ENCODE results near the gene LSM2.

LSM2 gene

DNA sequence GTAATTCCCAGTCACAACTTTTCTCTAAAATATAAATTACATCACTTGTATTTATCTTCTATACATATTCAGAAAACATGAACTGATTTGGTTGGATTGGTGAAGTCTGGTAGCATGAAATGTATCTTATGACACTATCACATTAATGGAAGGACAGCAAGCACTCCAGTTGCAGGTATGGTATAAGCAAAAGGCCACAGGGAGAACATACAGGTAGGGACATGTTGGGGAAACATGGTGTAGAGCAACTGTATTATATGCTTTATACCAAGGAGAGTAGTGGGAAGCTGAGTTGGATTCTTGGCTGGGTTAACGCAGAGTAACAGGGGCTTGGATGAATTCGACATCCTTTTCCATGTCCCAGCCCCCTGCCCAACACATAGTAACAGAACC is 9.8 kb downstream of the LSM2 start:
- TF ChIP-seq, protein P1, sequence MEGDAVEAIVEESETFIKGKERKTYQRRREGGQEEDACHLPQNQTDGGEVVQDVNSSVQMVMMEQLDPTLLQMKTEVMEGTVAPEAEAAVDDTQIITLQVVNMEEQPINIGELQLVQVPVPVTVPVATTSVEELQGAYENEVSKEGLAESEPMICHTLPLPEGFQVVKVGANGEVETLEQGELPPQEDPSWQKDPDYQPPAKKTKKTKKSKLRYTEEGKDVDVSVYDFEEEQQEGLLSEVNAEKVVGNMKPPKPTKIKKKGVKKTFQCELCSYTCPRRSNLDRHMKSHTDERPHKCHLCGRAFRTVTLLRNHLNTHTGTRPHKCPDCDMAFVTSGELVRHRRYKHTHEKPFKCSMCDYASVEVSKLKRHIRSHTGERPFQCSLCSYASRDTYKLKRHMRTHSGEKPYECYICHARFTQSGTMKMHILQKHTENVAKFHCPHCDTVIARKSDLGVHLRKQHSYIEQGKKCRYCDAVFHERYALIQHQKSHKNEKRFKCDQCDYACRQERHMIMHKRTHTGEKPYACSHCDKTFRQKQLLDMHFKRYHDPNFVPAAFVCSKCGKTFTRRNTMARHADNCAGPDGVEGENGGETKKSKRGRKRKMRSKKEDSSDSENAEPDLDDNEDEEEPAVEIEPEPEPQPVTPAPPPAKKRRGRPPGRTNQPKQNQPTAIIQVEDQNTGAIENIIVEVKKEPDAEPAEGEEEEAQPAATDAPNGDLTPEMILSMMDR (IDR thresholded peaks at IDR 0.05), result no peak

DNA sequence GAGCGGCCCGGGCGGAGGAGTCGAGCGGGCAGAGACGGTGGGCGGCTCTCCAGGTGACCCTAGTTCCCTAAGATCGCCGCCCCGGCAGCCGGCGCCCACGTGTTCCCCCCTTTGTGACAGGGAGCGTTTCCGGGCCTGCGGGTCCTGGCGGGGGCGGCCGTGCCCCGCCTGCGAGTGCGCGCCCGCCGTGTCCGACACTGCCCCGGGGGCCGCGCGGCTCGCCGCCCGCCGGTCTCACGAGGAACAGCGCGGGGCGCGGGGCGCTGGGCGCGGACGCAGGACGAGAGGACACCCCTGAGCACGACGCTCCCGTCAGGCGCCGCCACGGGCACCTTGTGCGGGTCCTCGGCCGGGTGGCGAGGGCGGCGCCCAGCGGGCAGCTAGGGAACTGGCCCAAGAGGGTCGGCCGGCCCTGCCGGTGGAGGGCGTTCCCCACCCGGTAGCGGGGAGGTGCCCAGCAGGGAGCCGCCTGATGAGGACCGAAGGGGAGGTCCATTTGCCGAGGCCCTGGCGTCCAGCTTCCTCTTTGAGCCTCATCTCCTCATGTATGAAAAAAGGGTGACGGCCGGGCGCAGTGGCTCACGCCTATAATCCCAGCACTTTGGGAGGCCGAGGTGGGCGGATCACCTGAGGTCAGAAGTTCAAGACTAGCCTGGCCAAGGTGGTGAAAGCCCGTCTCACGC is 11.0 kb downstream of the LSM2 start, which contains the start of gene VARS1:
Gene VARS1 (minus strand): TSS at position 137 of the 683 bp plus-strand sequence. CDS start 535 bp downstream, outside the sequence.
- TF ChIP-seq, protein P1 (IDR thresholded peaks at IDR 0.05), result peak; percentile 70

DNA sequence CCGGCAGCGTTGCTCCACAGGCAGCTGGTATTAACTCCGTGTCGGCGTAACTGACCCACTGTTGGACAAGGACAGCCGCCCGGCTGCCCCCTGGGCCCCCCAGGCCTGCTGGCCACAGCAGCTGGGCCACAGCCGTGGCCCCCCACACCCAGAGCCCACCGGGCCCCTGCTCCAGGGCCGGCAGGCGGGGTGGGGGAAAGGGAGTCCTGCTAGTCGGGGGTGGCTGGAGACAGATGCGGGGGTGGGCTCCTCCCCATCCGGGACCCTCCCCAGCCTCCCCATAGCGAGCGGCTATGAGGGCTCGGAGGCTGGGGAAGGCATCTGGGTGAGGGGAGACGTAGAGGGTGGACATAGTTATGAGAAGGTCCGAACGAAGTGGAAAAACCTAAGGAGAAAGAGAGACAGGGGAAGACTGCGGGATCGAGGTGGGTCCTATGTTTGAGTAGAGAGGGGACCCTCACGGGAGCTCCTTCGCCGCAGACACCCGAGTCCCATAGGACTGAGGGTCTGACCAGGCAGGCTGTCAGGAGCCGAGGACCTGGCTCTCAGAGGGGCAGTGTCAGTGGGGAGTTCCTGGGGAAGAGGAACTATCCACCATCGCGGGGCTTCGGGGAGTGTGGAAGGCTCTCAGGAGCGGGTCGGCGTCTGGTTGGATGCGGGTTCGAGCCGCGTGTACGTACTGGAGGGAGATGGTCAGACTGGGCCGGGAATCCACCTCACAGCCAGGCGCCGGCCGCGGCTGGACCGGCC is 11.7 kb downstream of the LSM2 start:
- TF ChIP-seq, protein P1 (IDR thresholded peaks at IDR 0.05), result no peak

DNA sequence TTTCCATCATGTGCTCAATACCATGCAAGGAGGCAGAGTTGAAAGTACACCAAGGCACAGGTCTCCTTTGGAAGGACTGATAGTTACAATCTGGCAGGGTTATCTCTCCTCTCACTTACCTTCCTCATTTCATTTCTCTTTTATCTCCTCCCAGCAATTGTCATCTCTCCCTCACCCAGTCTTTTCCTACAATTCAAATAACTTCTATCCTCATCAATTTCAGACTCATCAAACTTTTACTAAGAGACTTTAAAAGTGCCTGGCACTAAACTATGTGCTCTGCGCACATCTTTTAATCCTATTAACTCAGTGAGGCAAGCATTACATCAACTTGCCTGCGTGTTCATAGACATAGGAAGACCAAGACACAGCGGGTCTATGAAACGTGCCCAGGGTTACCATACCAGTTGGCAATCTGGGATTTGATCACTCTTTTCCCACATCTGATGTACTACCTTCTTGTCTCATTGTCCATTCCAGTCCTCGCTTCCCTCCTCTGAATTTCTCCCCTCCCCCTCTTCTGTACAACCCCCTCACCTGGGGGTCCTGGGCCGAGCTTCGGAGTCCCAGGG is 12.4 kb downstream of the LSM2 start:
- TF ChIP-seq, protein P1 (IDR thresholded peaks at IDR 0.05), result no peak

DNA sequence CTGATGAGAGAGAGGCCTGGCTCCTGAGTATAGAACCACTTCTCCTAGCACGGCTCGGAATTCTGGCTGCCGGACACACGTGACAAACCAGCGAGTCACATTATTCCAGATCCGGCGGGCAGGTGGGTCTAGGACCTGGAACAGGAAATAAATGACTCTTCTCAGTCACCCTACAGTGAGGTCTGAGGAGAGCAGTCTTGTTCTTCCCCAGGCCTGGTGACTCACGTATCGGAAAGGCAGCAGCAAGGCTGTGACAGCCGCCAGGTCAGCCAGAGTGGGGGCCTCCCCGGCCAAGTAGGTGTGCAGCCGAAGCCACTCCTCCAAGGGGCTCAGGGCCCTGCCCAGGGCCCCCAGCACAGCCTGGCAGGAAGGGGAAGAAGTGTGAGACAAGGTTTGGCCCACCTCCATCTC is 14.0 kb downstream of the LSM2 start:
- TF ChIP-seq, protein P1 (IDR thresholded peaks at IDR 0.05), result no peak

DNA sequence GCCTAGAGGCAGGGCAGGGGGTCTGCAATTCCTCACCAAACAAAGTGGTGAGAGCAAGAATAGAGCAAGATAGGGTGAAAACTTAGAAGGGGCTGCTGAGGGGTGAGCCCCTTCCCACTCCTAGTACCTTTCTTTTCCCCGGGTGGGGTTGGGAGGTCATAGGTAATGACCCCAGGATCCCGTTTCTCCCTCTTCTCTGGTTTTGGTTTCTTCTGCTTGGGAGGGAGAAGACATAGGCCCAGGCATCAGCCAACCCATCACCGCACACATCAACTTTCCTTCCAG is 14.7 kb downstream of the LSM2 start:
- TF ChIP-seq, protein P1 (IDR thresholded peaks at IDR 0.05), result no peak

DNA sequence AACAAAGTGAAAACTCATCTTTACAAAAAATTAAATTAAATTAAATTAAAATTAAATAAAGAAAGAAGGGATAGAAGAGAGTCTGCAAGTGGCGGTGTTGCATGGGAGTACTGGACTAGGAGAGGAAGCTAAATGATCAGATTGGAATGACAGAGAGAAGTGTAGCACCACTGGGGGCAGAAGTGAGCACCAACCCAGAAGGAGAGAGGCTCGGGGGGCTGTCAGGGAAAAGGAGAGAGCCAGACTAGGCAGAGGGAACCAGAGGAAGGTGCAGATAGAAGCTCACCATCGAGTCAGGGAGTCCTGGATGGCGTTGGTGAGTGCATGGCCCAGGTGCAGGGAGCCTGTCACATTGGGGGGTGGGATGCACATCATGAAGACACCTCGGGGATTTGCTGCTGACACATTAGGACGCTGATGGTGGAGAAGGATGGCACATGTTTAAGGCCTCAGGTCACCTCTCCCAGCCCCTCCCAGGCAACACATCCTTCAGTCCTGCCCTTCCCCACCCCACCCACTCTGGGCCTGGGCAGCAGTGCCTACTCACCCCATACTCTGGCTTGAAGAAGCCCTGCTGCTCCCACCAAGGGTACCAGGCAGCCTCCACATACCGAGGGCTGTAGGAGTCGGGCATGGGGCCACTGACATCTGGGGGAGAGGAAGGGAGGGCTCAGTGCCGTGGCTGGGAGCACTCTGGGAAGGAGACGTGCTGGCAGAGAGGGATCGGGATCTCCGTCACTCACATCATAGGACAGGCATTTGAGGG is 15.3 kb downstream of the LSM2 start:
- TF ChIP-seq, protein P1 (IDR thresholded peaks at IDR 0.05), result peak; percentile 50

Measured in LNCAP (cell line).